D721Med (cell line): ENCODE results near the gene GPR137B.

ENCODE experiments used
- DNase-seq: peaks from one replicate; pipeline ENCODE4 v3.0.0; 2011; ENCODE audit warnings: low spot score; ENCODE audit not compliant: insufficient read length
- FAIRE-seq: peaks from 2 replicates; lab custom pipeline; 2011; peaks lifted over from hg19 to GRCh38; lab: Jason Lieb, UNC
- TF ChIP-seq, protein P1 (sequence below): IDR thresholded peaks from 2 replicates; pipeline ENCODE4 v1.5.1; 2012; ENCODE audit warnings: mild to moderate bottlenecking, control low read depth; ENCODE audit not compliant: insufficient read depth; ENCODE audit errors: missing control alignments

Gene GPR137B

DNA sequence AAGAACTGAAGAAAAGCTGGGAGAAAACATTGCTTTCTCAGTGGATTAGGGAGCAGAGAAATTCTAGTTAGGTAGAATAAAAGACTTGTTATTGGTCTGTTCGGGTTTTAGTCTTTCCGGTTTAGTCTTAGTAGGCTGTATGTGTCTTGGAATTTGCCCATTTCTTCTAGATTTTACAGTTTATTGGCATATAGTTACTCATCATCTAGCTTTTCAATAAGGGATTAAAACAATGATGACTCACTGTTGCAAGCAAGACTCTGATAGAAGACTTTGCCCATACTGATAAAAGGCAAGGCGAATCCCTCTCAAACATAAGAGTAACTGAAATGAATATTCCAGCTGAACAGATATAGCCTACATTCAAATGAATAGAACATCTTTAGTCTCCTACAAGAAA, 62.3 kb downstream of the GPR137B start:
- FAIRE-seq (peak; percentile 55), DNase-seq (no peak)
- TF ChIP-seq, protein P1, sequence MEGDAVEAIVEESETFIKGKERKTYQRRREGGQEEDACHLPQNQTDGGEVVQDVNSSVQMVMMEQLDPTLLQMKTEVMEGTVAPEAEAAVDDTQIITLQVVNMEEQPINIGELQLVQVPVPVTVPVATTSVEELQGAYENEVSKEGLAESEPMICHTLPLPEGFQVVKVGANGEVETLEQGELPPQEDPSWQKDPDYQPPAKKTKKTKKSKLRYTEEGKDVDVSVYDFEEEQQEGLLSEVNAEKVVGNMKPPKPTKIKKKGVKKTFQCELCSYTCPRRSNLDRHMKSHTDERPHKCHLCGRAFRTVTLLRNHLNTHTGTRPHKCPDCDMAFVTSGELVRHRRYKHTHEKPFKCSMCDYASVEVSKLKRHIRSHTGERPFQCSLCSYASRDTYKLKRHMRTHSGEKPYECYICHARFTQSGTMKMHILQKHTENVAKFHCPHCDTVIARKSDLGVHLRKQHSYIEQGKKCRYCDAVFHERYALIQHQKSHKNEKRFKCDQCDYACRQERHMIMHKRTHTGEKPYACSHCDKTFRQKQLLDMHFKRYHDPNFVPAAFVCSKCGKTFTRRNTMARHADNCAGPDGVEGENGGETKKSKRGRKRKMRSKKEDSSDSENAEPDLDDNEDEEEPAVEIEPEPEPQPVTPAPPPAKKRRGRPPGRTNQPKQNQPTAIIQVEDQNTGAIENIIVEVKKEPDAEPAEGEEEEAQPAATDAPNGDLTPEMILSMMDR: no peak

DNA sequence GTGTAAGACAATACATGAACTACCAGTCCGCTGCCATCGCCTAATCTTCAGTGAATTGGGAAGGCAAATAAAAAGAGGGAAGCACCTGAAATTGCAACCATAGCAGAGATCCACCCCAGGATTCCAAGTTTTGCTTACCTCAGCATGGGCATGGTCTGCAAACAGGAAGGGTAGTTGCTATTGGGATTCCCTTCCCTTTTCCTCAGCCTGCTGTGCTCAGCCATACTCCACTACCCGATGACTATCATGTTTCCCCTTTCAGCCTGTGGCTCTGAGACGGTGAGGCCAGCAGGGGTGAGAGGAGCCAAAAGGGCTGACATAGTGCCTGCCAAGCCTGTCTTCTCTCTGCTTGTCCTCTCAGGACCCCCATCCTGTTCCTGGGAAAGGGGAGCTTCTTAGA, 64.2 kb downstream of the GPR137B start:
- FAIRE-seq: no peak
- no peak for DNase-seq
- TF ChIP-seq, protein P1: no peak

DNA sequence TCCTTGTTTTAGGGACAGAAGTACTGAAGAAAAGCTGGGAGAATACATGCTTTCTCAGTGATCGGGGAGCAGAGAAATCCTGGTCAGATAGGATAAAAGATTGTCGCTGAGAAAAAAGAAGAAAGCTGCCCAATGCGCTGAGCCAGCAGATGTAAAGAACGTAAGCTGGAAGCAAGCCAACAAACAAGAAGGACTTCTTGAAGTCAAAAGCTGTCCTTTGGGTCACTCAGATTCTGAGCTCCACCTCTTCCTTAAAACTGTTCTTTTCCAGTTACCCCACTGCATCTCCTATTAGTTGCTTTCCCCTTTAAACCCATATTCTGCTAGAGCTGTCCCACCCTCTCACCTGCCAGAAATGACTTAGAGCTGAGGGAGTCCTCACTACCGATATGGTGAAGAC, 64.8 kb downstream of the GPR137B start:
- no peak for DNase-seq
- FAIRE-seq: no peak

DNA sequence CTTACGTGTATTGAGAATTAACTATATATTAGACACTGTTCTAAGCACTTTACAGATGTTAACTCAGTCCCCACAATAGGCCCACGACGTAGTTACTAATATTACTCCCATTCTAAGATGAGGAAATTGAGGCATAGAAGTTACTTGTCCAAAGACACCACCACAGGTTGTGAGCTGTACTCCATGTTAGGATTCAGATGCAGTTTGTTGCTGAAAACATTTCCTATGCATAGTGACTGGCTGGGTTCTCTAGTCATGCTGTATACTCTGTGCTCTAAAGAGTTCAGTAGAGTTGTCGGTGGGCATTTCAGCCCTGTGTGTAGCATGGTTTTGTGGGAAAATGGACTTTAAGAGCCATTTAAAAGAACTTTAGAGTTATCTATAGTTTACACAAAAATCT, 65.2 kb downstream of the GPR137B start:
- no peak for DNase-seq
- TF ChIP-seq, protein P1: no peak
- no peak for FAIRE-seq

More for the DNA sequence above, 64.8 kb downstream of the GPR137B start:
- TF ChIP-seq, protein P1: no peak

DNA sequence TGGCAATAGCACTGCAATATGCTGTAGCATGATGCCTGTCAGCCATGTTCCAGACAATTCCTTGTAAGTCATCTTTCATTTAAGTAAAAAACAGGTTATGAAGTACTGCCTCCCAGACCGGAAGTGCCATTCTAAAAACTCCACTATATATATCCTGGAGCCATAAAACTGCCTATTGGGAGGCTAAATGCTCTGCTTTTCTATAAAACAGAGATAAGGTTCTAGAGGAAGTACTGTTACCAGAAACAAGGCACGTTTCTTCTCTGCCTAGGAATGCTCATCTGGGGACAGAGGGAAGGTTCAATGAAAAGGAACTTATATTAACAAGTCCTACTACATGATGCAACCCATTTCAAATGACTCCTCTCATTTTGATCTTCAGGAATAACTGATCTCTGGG, 66.8 kb downstream of the GPR137B start:
- TF ChIP-seq, protein P1: no peak
- DNase-seq (no peak), FAIRE-seq (peak; percentile 90)

DNA sequence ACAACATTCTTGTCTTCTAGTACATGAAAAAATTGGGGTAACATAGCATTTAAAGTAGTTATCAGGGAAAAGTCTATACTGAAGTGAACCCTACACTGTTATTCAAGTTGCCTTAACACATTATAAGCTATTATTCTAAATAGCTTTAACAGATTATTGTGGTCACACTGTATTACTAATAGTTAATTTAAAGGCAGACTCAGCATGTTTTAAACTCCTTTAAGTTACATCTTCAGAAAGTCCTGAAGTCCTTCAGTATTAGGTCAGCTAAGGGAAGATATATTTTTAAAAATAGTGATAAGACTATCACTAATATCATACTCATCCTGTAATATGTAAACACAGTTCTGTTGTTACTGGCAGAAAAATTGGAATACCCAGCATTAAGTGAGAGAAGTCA, 67.4 kb downstream of the GPR137B start:
- TF ChIP-seq, protein P1: no peak
- DNase-seq (no peak), FAIRE-seq (no peak)

DNA sequence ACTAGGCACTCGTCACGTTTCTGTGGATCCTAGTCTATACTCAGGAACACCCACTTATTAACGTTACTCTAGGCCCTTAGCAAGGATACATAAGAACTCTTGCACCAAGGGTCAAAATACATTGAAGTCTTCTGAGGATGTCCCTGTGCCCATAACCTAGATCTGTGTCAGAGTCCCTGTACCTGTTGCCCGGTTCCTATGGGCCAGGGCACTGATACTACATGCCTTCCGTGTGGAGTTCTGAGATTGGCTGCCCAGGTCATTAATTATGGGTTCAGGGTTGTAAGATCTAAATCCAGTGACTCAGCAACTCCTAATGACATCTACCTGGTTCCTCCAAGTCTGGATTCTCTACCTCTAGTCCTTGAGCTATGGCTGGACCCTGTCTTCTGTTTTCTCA, 69.5 kb downstream of the GPR137B start:
- TF ChIP-seq, protein P1: no peak
- no peak for DNase-seq
- peak; percentile 11 for FAIRE-seq
